MCF 10A (cell line): ENCODE data around the gene FOXP1. TPM values are rescaled to one million over a fixed set of nuclear protein-coding genes. Genes with fewer than 3 reads are reported as not detected.

Experiments used
- BruUV-seq: library from RNA; stranded (reverse); fragments of 400-500 nt; replicated peaks from 2 replicates; lab custom pipeline; 2021; lab: Mats Ljungman, UMichigan
- CTCF ChIA-PET: fragments of 300-600 bp; sonication (Branson Sonifier 250); formaldehyde crosslinking; extraction: SDS; loops from one replicate; lab custom pipeline; 2021; ENCODE audit warnings: antibody characterized with exemption, inconsistent platforms; lab: Yijun Ruan, JAX
- POLR2A ChIA-PET: fragments of 300-600, 350-650 bp; sonication (Branson Sonifier 250); formaldehyde crosslinking; extraction: SDS; loops from one replicate; lab custom pipeline; 2020; ENCODE audit warnings: antibody characterized with exemption, inconsistent platforms; lab: Yijun Ruan, JAX
- DNase-seq: peaks from one replicate; pipeline ENCODE4 v3.0.0-alpha.2; 2018; ENCODE audit not compliant: unreplicated experiment
- H3K27ac Mint-ChIP-seq: one replicate; pipeline ENCODE4 v1.8.0; 2022; ENCODE audit warnings: mild to moderate bottlenecking, low read depth, mixed read lengths; ENCODE audit not compliant: unreplicated experiment
- H3K27me3 Mint-ChIP-seq: one replicate; pipeline ENCODE4 v1.8.0; 2022; ENCODE audit warnings: mixed read lengths; ENCODE audit not compliant: insufficient read depth, unreplicated experiment
- H3K36me3 Mint-ChIP-seq: one replicate; pipeline ENCODE4 v1.8.0; 2022; ENCODE audit warnings: mild to moderate bottlenecking, moderate library complexity, mixed read lengths; ENCODE audit not compliant: insufficient read depth, unreplicated experiment
- H3K4me1 Mint-ChIP-seq: one replicate; pipeline ENCODE4 v1.8.0; 2022; ENCODE audit warnings: mixed read lengths; ENCODE audit not compliant: insufficient read depth, unreplicated experiment
- H3K4me3 Mint-ChIP-seq: one replicate; pipeline ENCODE4 v1.8.0; 2022; ENCODE audit warnings: mild to moderate bottlenecking, moderate library complexity, mixed read lengths; ENCODE audit not compliant: unreplicated experiment
- H3K9me3 Mint-ChIP-seq: one replicate; pipeline ENCODE4 v1.8.0; 2022; ENCODE audit warnings: mixed read lengths; ENCODE audit not compliant: unreplicated experiment
- CTCF ChIP-seq: fragments of 200-600 bp; IDR thresholded peaks from one replicate; pipeline ENCODE4 v1.8.0; 2022; ENCODE audit warnings: antibody characterized with exemption, mild to moderate bottlenecking; ENCODE audit not compliant: unreplicated experiment
- intact Hi-C: fragments of 100-400 bp; cut with micrococcal nuclease; formaldehyde crosslinking; loops from 2 replicates; pipeline ENCODE4 v1.14.1; 2022
- total RNA-seq: library from RNA; stranded (reverse); gene quantifications from 2 replicates; pipeline ENCODE4 v1.2.3, GENCODE V29; 2022

The FOXP1 gene
- total RNA-seq, 1 experiment from 2014 or later, result 49.0 TPM

DNA sequence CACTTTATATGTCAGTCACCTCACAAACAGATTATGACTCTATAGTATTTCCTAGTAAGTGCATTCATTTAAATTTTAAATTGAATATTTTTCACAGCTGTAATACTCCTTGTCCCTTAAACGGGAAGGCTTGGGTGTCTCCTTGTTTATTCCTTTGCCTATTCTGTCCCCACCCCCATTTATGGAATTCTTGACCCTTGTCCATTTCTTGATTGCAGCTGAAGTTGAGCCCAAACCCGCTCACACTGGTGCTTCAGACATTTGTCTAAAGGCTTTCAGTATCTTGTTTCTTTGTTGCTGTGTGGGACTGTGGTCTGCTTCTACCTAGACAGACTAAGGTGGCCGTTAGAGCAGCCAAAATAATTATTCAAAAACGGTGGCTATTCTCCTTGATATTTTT is 449.7 kb downstream of the FOXP1 start:
- H3K27me3 Mint-ChIP-seq, result no peaks in the 10 kb centered on the region
- DNase-seq, result no peak
- no peak for TF ChIP-seq CTCF
- BruUV-seq, result no TSS peak
- peaks cover 21% of the 10 kb centered on the region for H3K4me1 Mint-ChIP-seq
- H3K9me3 Mint-ChIP-seq, result no peaks in the 10 kb centered on the region
- no peak overlapping the region for H3K4me3 Mint-ChIP-seq
- CTCF ChIA-PET, result interaction anchor here (0.6 to 0.7 kb wide), 2 partner anchors 578 to 1526 kb away, joined by 3 read pairs; no protein-coding TSS in a partner anchor
- no peaks in the 10 kb centered on the region for H3K36me3 Mint-ChIP-seq
- no peak overlapping the region for H3K27ac Mint-ChIP-seq
- intact Hi-C loops, result no loop called here
- POLR2A ChIA-PET, result no interaction called here

DNA sequence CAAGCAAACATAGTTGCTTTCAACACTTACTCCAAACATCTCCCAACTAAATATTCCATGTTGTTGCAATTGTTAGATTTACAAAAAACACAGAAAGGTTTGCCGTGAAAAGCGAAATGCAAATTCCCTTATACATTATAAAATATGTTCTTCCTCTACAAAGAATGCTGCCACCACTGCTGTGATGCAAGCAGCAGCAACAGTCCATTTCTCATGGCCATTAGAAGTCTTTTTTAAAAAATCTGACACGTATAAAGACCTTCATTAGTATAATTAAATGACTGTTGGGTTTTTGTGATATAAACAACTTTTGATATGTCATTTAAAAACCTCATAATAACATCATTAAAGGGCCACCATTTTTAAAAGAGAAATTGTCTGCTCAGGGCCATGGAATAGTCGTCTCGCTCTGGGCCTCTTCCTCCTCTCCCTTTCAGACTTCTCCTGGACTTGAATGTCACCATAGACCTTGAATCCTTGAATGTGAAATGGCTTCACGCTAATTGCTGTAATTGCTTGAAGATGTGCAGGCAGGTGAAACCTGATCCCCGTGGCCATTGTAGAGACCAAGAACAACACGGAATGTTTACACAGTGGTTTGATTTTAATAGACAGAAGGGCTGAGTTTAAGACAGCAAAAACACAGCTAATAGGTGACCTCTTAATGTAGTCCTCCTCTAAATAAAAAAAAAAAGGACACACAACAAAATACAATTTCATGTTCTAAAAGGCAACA is 450.4 kb downstream of the FOXP1 start:
- H3K4me1 Mint-ChIP-seq, result peaks cover 23% of the 10 kb centered on the region
- POLR2A ChIA-PET, result interaction anchor here (2.8 kb wide), 1 partner anchor 32 kb away, joined by 8 read pairs; no protein-coding TSS in a partner anchor

DNA sequence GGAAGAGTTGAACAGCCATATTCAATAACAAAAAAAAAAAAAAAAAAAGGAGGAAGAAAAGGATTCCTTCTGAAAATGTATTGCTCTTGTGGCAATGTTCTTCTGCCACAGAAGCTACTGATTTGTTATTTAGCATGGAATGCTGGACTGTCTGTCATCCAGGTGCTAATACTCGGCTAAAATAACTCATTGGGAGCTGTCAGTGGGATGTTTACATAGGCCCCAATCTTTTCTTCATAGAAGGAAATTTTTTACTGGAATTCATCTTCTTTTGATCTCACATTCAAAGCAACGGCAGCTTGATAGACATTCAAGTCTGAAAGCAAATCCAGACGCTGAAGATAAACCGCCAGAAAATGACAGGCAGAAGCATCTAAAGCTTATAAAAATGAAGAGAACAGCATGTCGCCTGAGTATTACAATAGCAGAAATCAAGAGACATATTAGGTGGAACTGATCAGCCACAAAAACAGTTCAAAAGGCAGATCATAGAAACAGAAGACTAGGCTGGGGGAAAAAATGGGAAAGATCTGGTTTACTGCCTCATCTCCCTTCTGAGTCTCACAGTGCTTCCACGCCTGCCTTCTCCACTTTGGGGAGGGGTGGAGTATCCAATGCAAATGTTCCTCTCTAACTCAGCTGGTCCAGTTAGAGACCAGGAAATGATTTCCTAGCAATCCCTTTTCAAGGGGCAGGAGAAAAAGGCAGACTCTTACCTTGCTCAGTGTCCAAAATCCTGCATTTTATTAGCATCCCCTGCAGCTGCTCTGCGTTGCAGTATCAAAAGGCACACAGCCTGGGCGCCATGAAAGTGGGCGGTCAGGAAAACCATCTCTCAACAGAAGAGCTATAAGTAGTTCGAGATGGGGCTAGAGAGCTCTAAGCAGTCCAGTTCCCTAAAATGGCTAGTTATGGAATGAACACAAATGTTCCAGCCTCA is 451.9 kb downstream of the FOXP1 start:
- ChIA-PET CTCF (interaction anchor here (0.6 to 1.8 kb wide), 3 partner anchors 11 to 542 kb away, joined by 3 to 6 read pairs (median 3); no protein-coding TSS in a partner anchor), POLR2A (interaction anchor here (0.6 to 2.8 kb wide), 4 partner anchors 10 to 415 kb away, joined by 3 to 8 read pairs (median 4); no protein-coding TSS in a partner anchor)
- BruUV-seq, result no TSS peak
- H3K36me3 Mint-ChIP-seq, result no peaks in the 10 kb centered on the region
- H3K4me1 Mint-ChIP-seq, result peaks cover 23% of the 10 kb centered on the region
- no peaks in the 10 kb centered on the region for H3K9me3 Mint-ChIP-seq
- H3K27me3 Mint-ChIP-seq, result no peaks in the 10 kb centered on the region
- peak overlapping the region; percentile 90 for H3K27ac Mint-ChIP-seq
- no peak for DNase-seq
- TF ChIP-seq CTCF, result no peak
- H3K4me3 Mint-ChIP-seq, result peak overlapping the region; percentile 78
- intact Hi-C loops, result no loop called here

More for the DNA sequence above, 450.4 kb downstream of the FOXP1 start:
- Mint-ChIP-seq H3K27me3 (no peaks in the 10 kb centered on the region), H3K27ac (no peak overlapping the region), H3K36me3 (no peaks in the 10 kb centered on the region), H3K4me3 (no peak overlapping the region), H3K9me3 (no peaks in the 10 kb centered on the region)
- no TSS peak for BruUV-seq
- no peak for DNase-seq
- intact Hi-C loops, result no loop called here
- CTCF ChIA-PET, result interaction anchor here (0.7 kb wide), 1 partner anchor 578 kb away, joined by 3 read pairs; no protein-coding TSS in a partner anchor
- TF ChIP-seq CTCF, result no peak
